Upper lobe of left lung (tissue), 6 donors: ENCODE measurements around the gene DNAJB1. TPM values are rescaled to one million over a fixed set of nuclear protein-coding genes. Genes with fewer than 3 reads are reported as not detected.
A peak's percentile ranks its signal among the peaks of the same experiment; 100 is the strongest.

Source experiments
- ATAC-seq, 2 donors: fragments of 200-7000 bp; cut with Tn5 transposase; one replicate each; pipeline ENCODE4 v1.9.1; 2022; ENCODE audit warnings: mild to moderate bottlenecking in 2 of 2, moderate library complexity in 2 of 2; ENCODE audit not compliant: low FRiP score in 2 of 2
- DNase-seq, 2 donors: peaks; one replicate each; pipeline ENCODE4 v3.0.0-alpha.2; 2019 to 2020
- H3K27ac ChIP-seq, 4 donors: fragments of 200-600 bp; sonication (generic); one replicate each; pipeline ENCODE4 v1.5.1; 2016 to 2019
- H3K27me3 ChIP-seq, 4 donors: fragments of 200-600 bp; sonication (generic); one replicate each; pipeline ENCODE4 v1.5.1; 2017 to 2019
- H3K36me3 ChIP-seq, 4 donors: fragments of 200-600 bp; sonication (generic); one replicate each; pipeline ENCODE4 v1.5.1; 2016 to 2019
- H3K4me1 ChIP-seq, 4 donors: fragments of 200-600 bp; sonication (generic); one replicate each; pipeline ENCODE4 v1.5.1; 2018 to 2019
- H3K4me3 ChIP-seq, 4 donors: fragments of 200-600 bp; sonication (generic); one replicate each; pipeline ENCODE4 v1.5.1; 2017 to 2019; ENCODE audit warnings: mild to moderate bottlenecking in 2 of 4, moderate library complexity in 1 of 4
- H3K9me3 ChIP-seq, 4 donors: fragments of 200-600 bp; sonication (generic); one replicate each; pipeline ENCODE4 v1.5.1; 2018 to 2019
- CTCF ChIP-seq, 6 experiments: fragments of 450-650 bp in 4 of 6; fragments of 200-600 bp in 2 of 6; sonication (generic) in 2 of 6; IDR thresholded peaks; one replicate each; pipeline ENCODE4 v1.5.1; 2016 to 2019; ENCODE audit warnings: antibody characterized with exemption in 6 of 6
- EP300 ChIP-seq, 4 donors: sonication (generic); formaldehyde crosslinking; IDR thresholded peaks; one replicate each; pipeline ENCODE4 v1.5.1; 2017; ENCODE audit warnings: antibody characterized with exemption in 4 of 4, control low read depth in 2 of 4
- POLR2A ChIP-seq, 4 donors: fragments of 450-650 bp; IDR thresholded peaks; one replicate each; pipeline ENCODE4 v1.5.1; 2016 to 2017; ENCODE audit warnings: antibody characterized with exemption in 4 of 4, mild to moderate bottlenecking in 2 of 4
- POLR2AphosphoS5 ChIP-seq, 2 donors: sonication (generic); formaldehyde crosslinking; IDR thresholded peaks; one replicate each; pipeline ENCODE4 v1.5.1; 2017; ENCODE audit warnings: antibody characterized with exemption in 2 of 2
- WGBS, 2 donors: methylation state at CpG; one replicate each; pipeline ENCODE4 v1.1.5; 2017 to 2018; 5-methylcytosine and 5-hydroxymethylcytosine counted together
- total RNA-seq, 6 donors: library from RNA; depleted of rRNA in 4 of 6; stranded (reverse); fragments of >200 nt in 4 of 6; gene quantifications; one replicate each; pipeline versions ENCODE4 v1.1.0 to v1.2.1, GENCODE V29; 2016 to 2021
- donor health status: DM: no; HTN: no; CAD: no; lungs with moderate emphysema.
- donor health status: DM: no; HTN: yes; CAD: no; lungs with severe emphysema.

DNAJB1 gene
- total RNA-seq, 6 donors from 2014 or later = 33.5 to 137 (median 101) TPM

GRCh38 chr19:14558370-14559066 lies 40.3 kb upstream of the DNAJB1 start:
- H3K27me3 ChIP-seq = no peaks in the 10 kb centered on the region
- ATAC-seq = no peak
- no peaks in the 10 kb centered on the region for H3K9me3 ChIP-seq
- DNase-seq = peak in 1 of 2 donors; percentile 56
- 83 to 88% methylated on average over 22 to 23 of the region's 23 CpGs for WGBS, 2 donors
- no peak overlapping the region for H3K27ac ChIP-seq
- no peak overlapping the region for H3K4me3 ChIP-seq
- peaks cover 13 to 42% (median 19%) of the 10 kb centered on the region in 4 donors for H3K4me1 ChIP-seq
- H3K36me3 ChIP-seq = peaks cover 0 to 5% (median 0%) of the 10 kb centered on the region in 4 donors
- TF ChIP-seq POLR2AphosphoS5 (IDR thresholded peaks at IDR 0.05) = no peak
- TF ChIP-seq CTCF (IDR thresholded peaks at IDR 0.05) = no peak
- no peak for TF ChIP-seq EP300 (IDR thresholded peaks at IDR 0.05)
- no peak for TF ChIP-seq POLR2A (IDR thresholded peaks at IDR 0.05)

DNA sequence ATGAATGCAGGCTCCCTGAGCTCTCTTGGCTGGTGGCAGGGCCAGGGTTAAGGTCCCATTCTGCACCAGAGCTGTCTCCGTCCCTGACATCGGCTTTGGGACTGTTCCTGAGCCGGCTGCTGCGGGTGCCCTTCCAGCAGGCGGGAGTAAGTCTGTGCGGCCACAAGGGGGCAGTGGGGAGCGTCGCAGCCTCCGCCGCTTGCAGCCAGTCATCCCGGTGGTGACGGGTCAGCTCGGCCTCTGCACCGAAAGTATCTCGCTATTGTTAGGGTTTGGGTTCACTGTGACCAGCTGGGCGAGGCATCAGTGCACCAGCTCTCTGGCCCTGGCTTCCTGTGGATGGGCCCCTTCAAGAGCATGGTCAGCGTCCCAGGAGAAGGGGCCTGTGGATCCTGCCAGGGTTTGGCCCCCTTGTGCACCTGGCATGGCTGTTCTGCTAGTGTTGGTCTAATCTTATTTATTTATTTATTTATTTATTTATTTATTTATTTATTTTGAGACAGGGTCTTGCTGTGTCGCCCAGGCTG lies 38.5 kb upstream of the DNAJB1 start:
- Histone ChIP-seq H3K9me3 (no peaks in the 10 kb centered on the region), H3K4me1 (peaks cover 16 to 38% (median 18%) of the 10 kb centered on the region in 4 donors), H3K27me3 (no peaks in the 10 kb centered on the region), H3K27ac (peak overlapping the region in 1 of 4 donors; percentile 19), H3K4me3 (peak overlapping the region in 2 of 4 donors; percentile 22 to 29), H3K36me3 (peaks cover 0 to 5% (median 0%) of the 10 kb centered on the region in 4 donors)
- DNase-seq = peak; percentile 78 to 93
- WGBS, 2 donors = 7 to 67% methylated on average over 2 to 14 of the region's 18 CpGs
- ATAC-seq = peak; percentile 83 to 92
- TF ChIP-seq POLR2A (IDR thresholded peaks at IDR 0.05) = no peak
- peak; percentile 88 to 92 (median 90) for TF ChIP-seq CTCF (IDR thresholded peaks at IDR 0.05)

GRCh38 chr19:14555918-14556661 lies 37.9 kb upstream of the DNAJB1 start:
- TF ChIP-seq POLR2AphosphoS5 (IDR thresholded peaks at IDR 0.05) (no peak), EP300 (IDR thresholded peaks at IDR 0.05) (no peak), POLR2A (IDR thresholded peaks at IDR 0.05) (no peak), CTCF (IDR thresholded peaks at IDR 0.05) (no peak)
- Histone ChIP-seq H3K27me3 (no peaks in the 10 kb centered on the region), H3K4me1 (peaks cover 13 to 38% (median 19%) of the 10 kb centered on the region in 4 donors), H3K9me3 (no peaks in the 10 kb centered on the region), H3K27ac (peak overlapping the region in 1 of 4 donors; percentile 19), H3K36me3 (peaks cover 0 to 5% (median 0%) of the 10 kb centered on the region in 4 donors), H3K4me3 (peak overlapping the region in 1 of 4 donors; percentile 29)
- no peak for DNase-seq
- peak; percentile 2 to 6 for ATAC-seq
- 76 to 82% methylated on average over 12 of the region's 12 CpGs for WGBS, 2 donors

- H3K27ac ChIP-seq = no peak overlapping the region
- ATAC-seq (peak in 1 of 2 donors; percentile 5), DNase-seq (no peak)
These were observed 36.2 kb upstream of the DNAJB1 start for GRCh38 chr19:14554382-14554812.

More at GRCh38 chr19:14554382-14554812, 36.2 kb upstream of the DNAJB1 start:
- no peaks in the 10 kb centered on the region for H3K9me3 ChIP-seq
- peaks cover 0 to 5% (median 2%) of the 10 kb centered on the region in 4 donors for H3K36me3 ChIP-seq
- TF ChIP-seq EP300 (IDR thresholded peaks at IDR 0.05) = no peak
- no peak for TF ChIP-seq CTCF (IDR thresholded peaks at IDR 0.05)
- no peak for TF ChIP-seq POLR2AphosphoS5 (IDR thresholded peaks at IDR 0.05)
- no peak for TF ChIP-seq POLR2A (IDR thresholded peaks at IDR 0.05)
- H3K4me3 ChIP-seq = no peak overlapping the region
- no peaks in the 10 kb centered on the region for H3K27me3 ChIP-seq
- H3K4me1 ChIP-seq = peaks cover 10 to 34% (median 14%) of the 10 kb centered on the region in 4 donors
- WGBS, 2 donors = 79 to 88% methylated on average over 3 to 4 of the region's 6 CpGs
